OCI-LY3 (cell line): ENCODE data around the gene ADGRV1.

Experiments
- CTCF ChIP-seq: fragments of 200-600, 300-600 bp; sonication (generic); IDR thresholded peaks from 2 replicates; pipeline ENCODE4 v1.5.1; 2014; ENCODE audit warnings: antibody characterized with exemption, low read length, low read depth
- EZH2phosphoT487 ChIP-seq: fragments of 200-600 bp; shearing (Covaris generic); IDR thresholded peaks from 2 replicates; pipeline ENCODE4 v1.6.1; 2018; ENCODE audit warnings: antibody characterized with exemption, mixed run types, low read depth

- TF ChIP-seq CTCF, result no peak
- no peak for TF ChIP-seq EZH2phosphoT487
These were observed 449.3 kb downstream of the ADGRV1 start for GRCh38 chr5:91007780-91008402.
